BJ (cell line): Measurements from ENCODE around the gene ZPR1. TPM values are rescaled to one million over a fixed set of nuclear protein-coding genes. Genes with fewer than 3 reads are reported as not detected.

Experiments used
- CTCF ChIA-PET: fragments of 350-600 bp; formaldehyde crosslinking; extraction: SDS; loops from one replicate; lab custom pipeline; 2021; ENCODE audit warnings: antibody characterized with exemption, inconsistent platforms; lab: Yijun Ruan, JAX
- POLR2A ChIA-PET: fragments of 300-600 bp; sonication (Branson Sonifier 250); formaldehyde crosslinking; extraction: SDS; loops from one replicate; lab custom pipeline; 2021; ENCODE audit warnings: antibody characterized with exemption; lab: Charles Lee
- DNase-seq: peaks from one replicate; pipeline ENCODE4 v3.0.0-alpha.2; 2011; ENCODE audit warnings: low read depth
- H3K27me3 ChIP-seq: 2 replicates; pipeline ENCODE4 v1.6.0; 2011; ENCODE audit warnings: low read length; ENCODE audit not compliant: control insufficient read depth, insufficient read depth
- H3K36me3 ChIP-seq: 2 replicates; pipeline ENCODE4 v1.5.1; 2011; ENCODE audit warnings: low read length; ENCODE audit not compliant: control insufficient read depth, insufficient read depth
- H3K4me3 ChIP-seq: 2 replicates; pipeline ENCODE4 v1.5.1; 2011; ENCODE audit warnings: low read depth, mild to moderate bottlenecking, control low read depth, low read length
- CTCF ChIP-seq: IDR thresholded peaks from 2 replicates; pipeline ENCODE4 v1.5.1; 2011; ENCODE audit warnings: low read depth, mild to moderate bottlenecking, control low read depth, inconsistent platforms, low read length, moderate library complexity; ENCODE audit not compliant: insufficient read depth
- polyA plus RNA-seq: library from polyadenylated mRNA; depleted of rRNA; stranded (reverse); fragments of >200 nt; gene quantifications from 2 replicates; pipeline ENCODE4 v1.2.3, GENCODE V29; 2011

ZPR1 gene
- polyA plus RNA-seq, 1 experiment: 51.0 TPM

- Histone ChIP-seq H3K4me3 (no peak overlapping the region), H3K36me3 (no peaks in the 10 kb centered on the region), H3K27me3 (peaks cover 2% of the 10 kb centered on the region)
- ChIA-PET CTCF (interaction anchor here (1.0 to 9.6 kb wide), 3 partner anchors 8 to 312 kb away, joined by 3 to 165 read pairs (median 5); partner anchors contain the start of gene ZPR1), POLR2A (no interaction called here)
- DNase-seq: no peak
- no peak for TF ChIP-seq CTCF
Observed at GRCh38 chr11:116794851-116795250, 7.0 kb upstream of the ZPR1 start.

GRCh38 chr11:116793772-116794097, 5.9 kb upstream of the ZPR1 start:
- no peak for TF ChIP-seq CTCF
- ChIA-PET POLR2A (interaction anchor here (0.6 kb wide), 1 partner anchor 508 kb away, joined by 3 read pairs; no protein-coding TSS in a partner anchor), CTCF (interaction anchor here (0.6 to 9.6 kb wide), 5 partner anchors 25 to 313 kb away, joined by 3 to 165 read pairs (median 3); partner anchors contain the start of gene SIK3)
- H3K36me3 ChIP-seq: no peaks in the 10 kb centered on the region
- no peak for DNase-seq
- no peaks in the 10 kb centered on the region for H3K27me3 ChIP-seq
- H3K4me3 ChIP-seq: no peak overlapping the region

- DNase-seq: peak; percentile 31
- ChIA-PET POLR2A (interaction anchor here (0.6 kb wide), 2 partner anchors 138 to 509 kb away, joined by 3 to 20 read pairs; no protein-coding TSS in a partner anchor), CTCF (interaction anchor here (0.6 to 9.6 kb wide), 8 partner anchors 24 to 314 kb away, joined by 3 to 165 read pairs (median 4); partner anchors contain the start of genes APOA1 and SIK3)
- no peaks in the 10 kb centered on the region for H3K36me3 ChIP-seq
- H3K27me3 ChIP-seq: no peaks in the 10 kb centered on the region
- no peak for TF ChIP-seq CTCF
- H3K4me3 ChIP-seq: no peak overlapping the region
Observed at GRCh38 chr11:116792869-116793771, 5.3 kb upstream of the ZPR1 start.

GRCh38 chr11:116792144-116792868, 4.5 kb upstream of the ZPR1 start:
- no peak for DNase-seq
- TF ChIP-seq CTCF: no peak
- Histone ChIP-seq H3K4me3 (no peak overlapping the region), H3K36me3 (no peaks in the 10 kb centered on the region), H3K27me3 (no peaks in the 10 kb centered on the region)
- POLR2A ChIA-PET: interaction anchor here (0.6 kb wide), 1 partner anchor 139 kb away, joined by 20 read pairs; no protein-coding TSS in a partner anchor
- CTCF ChIA-PET: interaction anchor here (0.7 to 9.6 kb wide), 11 partner anchors 18 to 434 kb away, joined by 3 to 165 read pairs (median 6); partner anchors contain the start of genes APOA1, PAFAH1B2 and SIK3

- no peak for DNase-seq
- no peak for TF ChIP-seq CTCF
- no peak within 1 kb of the TSS for H3K4me3 ChIP-seq
- no peaks in the 10 kb centered on the region for H3K27me3 ChIP-seq
- no peaks in the 10 kb centered on the region for H3K36me3 ChIP-seq
- ChIA-PET POLR2A (no interaction called here), CTCF (interaction anchor here (0.7 to 9.6 kb wide), 40 partner anchors 9 to 437 kb away, joined by 3 to 165 read pairs (median 4); partner anchors contain the start of genes APOA1, PAFAH1B2 and SIK3)
Observed at GRCh38 chr11:116791813-116792143, 4.0 kb upstream of the ZPR1 start, which contains the start of gene APOA5. TSS of gene APOA5 (minus strand) at chr11:116791879. CDS start at chr11:116791860, 19 bp downstream.
